Measurements from ENCODE around the gene CEP89.
"Not testable (repeated sequence)": the region's sequence is repeated elsewhere in the genome, so short reads cannot be mapped to it uniquely, and the experiment has no call there.

CEP89 gene

DNA sequence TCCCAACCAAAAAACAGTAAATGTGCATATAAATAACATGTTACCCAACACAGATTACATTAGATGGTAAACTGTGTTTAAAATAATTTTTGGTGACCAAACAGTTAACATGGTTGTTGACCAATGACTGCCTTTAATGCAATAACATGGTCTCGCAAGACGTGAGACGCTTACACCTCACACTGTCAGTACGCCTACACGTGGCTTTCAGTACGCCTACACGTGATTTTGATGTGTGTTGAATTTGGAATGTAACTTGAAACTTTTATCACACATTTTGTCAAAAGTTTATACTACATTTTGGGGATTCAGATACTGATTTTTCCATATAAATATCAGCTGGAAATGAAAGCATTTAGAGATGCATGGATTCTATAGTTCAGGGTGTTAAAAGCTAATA, 134.2 kb downstream of the CEP89 start:
- no peak for DNase-seq (ENCODE audit: low spot score)

- DNase-seq (ENCODE audit: low spot score): not testable (repeated sequence)
Measured at GRCh38 chr19:32833388-32833787, 138.4 kb downstream of the CEP89 start.

DNA sequence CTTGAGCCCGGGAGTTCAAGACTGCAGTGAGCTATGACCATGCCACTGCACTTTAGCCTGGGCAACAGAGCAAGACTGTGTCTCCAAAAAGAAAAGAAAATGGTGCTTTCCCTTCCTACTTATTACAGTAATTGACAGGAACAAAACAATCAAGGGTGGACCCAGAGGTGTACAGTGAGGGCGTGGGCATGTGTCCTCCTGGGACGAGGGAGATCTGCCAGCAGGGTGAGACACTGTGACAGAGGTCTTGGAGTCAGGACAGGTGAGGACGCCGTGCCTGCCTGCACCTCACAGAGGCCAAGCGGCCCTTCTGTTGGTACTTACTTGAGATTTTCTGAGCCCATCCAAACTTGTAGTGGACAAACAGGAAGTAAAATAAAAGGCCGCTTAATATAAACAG, 138.9 kb downstream of the CEP89 start:
- not testable (repeated sequence) for DNase-seq (ENCODE audit: low spot score)

DNA sequence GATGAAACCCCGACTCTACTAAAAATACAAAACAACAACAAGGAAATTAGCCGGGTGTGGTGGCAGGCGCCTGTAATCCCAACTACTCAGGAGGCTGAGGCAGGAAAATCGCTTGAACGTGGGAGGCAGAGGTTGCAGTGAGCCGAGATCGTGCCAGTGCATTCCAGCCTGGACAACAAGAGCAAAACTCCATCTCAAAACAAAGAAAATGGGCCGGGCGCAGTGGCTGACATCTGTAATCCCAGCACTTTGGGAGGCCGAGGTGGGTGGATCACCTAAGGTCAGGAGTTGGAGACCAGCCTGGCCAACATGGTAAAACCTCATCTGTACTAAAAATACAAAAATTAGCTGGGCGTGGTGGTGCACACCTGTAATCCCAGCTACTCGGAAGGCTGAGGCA, 139.7 kb downstream of the CEP89 start:
- not testable (repeated sequence) for DNase-seq (ENCODE audit: low spot score)

- DNase-seq (ENCODE audit: low spot score): no peak
Measured at GRCh38 chr19:32831611-32832010, 140.1 kb downstream of the CEP89 start.

GRCh38 chr19:32830231-32831014, 141.3 kb downstream of the CEP89 start:
- DNase-seq (ENCODE audit: low spot score): no peak

GRCh38 chr19:32829345-32829896, 142.3 kb downstream of the CEP89 start:
- no peak for DNase-seq (ENCODE audit: low spot score)

DNA sequence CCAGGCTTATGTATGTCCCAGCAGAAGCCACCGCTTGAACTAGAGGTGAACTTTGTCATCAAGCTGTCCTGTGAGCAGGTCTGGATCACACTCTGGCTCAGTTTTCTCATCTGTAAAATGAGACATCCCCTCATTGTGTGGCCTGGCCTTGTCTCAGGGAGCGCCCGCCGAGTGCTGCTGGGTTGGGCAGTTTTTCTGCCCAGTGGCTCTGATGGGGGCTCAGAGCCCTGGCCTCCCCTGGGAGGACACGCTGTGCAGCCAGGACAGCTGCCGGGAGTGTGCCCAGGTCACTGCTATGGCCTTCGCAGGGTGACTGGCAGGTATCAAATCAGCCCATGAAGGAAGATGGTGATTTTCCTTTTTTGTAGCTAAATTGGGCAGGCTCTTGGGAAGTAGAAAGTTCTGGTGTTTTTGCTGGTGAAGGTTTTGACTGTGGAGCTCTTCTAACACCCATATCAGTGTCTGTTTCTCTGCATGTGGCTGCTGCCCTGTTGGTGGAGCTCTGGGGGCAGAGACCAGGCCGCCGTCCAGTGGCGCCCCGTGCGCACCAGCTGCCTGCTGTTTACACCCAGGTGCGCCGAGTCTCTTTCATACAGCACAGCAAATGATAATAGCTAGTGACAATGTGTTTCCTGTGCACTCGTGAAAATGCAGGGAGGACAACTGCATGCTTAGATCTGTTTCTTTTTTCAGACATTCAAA, 143.0 kb downstream of the CEP89 start:
- no peak for DNase-seq (ENCODE audit: low spot score)

GRCh38 chr19:32828139-32828538, 143.6 kb downstream of the CEP89 start:
- DNase-seq (ENCODE audit: low spot score): no peak

All from HuH-7.5 (cell line).